NCI-H1694 (cell line): ENCODE results near the gene TTC22.

Experiments
- DNase-seq: peaks from one replicate; lab custom pipeline; 2025; lab: John Stamatoyannopoulos, UW

The TTC22 gene

DNA sequence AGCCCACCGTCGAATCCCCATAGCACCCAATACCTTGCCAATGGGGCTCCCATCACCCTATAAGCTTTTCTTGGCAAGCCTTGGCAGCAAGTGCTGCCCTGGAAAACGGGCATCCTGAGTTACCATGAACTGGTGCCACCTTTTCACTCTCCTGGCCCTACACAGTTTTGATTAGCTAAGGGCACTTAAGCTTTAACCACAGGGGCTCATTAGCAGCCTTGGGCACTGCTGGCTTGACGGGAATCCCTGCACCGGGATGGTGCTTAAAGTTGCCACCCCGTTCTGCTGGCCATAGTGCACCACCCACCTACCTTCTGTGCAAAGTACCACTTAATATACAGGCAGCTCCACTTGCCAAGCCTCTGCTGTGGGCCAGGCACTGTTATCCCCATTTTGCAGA, 50.5 kb downstream of the TTC22 start:
- DNase-seq: no peak

GRCh38 chr1:54748094-54748835, 52.9 kb downstream of the TTC22 start:
- DNase-seq: no peak

DNA sequence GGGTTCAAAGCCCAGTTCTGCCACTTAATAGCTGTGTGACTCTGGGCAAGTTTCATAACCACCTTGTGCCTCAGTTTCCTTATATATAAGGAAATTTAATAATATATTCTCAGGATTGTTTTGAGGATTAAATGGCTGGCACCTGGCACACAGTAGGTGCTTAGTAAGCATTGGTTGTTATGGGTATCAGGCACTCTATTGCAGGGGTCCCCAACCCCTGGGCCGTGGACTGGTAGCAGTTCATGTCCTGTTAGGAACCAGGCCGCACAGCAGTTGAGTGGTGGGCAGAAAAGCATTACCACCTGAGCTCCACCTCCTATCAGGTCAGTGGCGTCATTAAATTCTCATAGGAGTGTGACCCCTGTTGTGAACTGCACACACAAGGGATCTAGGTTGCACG, 55.3 kb downstream of the TTC22 start:
- no peak for DNase-seq

- DNase-seq: no peak
Observed at GRCh38 chr1:54745274-54745673, 55.8 kb downstream of the TTC22 start.

DNA sequence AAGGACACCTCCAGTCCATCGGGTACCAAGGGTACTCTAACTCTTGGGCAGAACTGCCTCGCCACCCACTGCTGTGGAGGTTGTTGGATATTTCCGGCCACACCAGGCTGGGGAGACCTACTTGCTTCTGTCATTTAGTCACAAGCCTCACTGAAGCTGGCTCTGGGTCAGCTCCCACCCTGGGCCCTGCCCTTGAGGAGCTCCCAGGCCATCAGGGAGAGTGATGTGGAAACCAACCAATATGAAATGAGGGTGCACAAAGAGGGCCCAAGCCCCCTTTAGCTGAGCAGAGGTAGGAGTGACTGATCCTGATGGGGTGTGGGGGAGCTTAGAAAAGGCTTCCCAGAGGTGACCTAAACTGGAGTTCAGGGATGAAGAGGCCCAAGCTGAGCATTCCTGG, 56.4 kb downstream of the TTC22 start:
- no peak for DNase-seq

DNA sequence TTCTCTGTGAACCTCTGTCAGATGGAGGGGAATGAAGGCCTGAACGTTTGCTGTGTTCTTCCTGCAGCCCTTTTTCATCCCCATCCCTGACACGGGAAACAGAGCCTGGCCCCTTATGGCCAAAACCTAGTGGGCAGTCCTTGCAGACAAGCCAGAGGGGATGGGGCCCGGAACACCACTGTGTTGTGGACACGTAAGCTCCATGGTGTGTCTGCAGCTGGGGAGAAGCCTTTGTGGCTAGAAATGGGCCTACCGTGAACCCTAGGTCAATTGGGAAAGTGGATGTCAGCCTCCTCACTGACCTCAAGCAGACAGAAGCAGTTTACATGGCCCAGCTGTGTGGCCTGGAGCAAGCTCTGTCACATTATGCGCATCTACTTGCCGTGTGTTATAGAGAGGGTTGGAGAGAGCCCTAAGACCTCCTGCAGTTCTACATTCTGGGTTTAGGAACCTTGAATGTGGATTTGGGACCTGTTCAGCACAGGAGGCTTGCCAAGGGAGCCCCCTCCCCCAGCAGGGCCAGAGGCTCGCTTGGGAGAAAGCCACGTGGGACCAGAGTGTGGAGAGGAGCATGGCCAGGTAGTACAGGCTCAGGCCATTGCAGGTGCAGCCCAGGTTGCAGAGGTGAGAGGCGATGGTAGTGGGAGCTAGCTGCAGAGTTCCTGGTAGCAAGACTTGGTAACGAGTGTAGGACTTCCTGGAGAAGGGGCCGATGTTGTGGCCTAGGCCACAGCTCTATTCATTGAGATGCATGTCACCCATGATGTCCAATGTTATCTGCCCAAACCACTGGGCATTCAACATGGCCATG, 57.5 kb downstream of the TTC22 start:
- no peak for DNase-seq

- DNase-seq: no peak
Observed at GRCh38 chr1:54742282-54742681, 58.8 kb downstream of the TTC22 start.

DNA sequence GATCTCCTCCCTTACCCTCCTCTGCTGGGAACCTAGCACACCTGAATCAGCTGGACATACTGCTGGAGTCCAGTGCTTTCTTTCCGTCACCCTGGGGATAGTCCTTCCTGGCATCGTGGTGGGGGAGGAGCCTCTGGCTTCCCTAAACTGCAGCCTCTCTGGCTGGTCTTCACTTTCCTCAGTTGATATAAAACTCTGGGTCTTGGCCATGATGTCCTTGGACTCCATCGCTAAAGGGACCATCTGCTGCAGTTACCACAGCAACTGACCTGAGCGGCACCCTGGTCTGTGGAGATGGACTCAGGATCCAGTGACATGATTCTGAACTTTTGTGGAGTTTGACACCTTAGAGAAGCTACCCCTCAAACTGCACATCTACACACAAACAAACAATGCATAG, 59.6 kb downstream of the TTC22 start:
- no peak for DNase-seq

GRCh38 chr1:54738244-54738643, 62.9 kb downstream of the TTC22 start:
- no peak for DNase-seq

DNA sequence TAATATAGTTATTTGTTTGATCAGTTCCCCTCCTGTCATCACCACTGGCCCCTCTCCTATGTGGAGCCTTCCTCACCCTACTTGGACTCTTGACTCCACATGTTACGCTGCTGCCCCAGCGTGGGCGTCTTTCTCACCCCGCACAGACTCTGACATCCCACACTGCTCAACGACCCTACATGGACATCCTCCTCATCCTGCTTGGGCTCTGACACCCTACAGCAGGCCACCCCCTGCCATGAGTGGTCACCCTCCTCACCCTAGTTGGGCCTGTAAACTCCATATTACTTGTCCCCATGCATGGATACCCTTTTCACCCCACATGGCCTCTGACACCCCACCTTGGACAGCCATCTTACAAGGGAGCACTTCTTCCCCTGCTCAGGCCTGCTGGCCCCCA, 64.4 kb downstream of the TTC22 start:
- DNase-seq: no peak
